Breast epithelium (tissue), 3 donors: ENCODE measurements around the gene PRF1.

Experiments used
- CTCF ChIP-seq, 3 donors: fragments of 450-650 bp; IDR thresholded peaks; one replicate each; pipeline ENCODE4 v1.5.1; 2016 to 2017; ENCODE audit warnings: antibody characterized with exemption in 3 of 3, mild to moderate bottlenecking in 3 of 3, moderate library complexity in 3 of 3
- POLR2AphosphoS5 ChIP-seq, 3 donors: sonication (generic); formaldehyde crosslinking; IDR thresholded peaks; one replicate each; pipeline ENCODE4 v1.6.1; 2017; ENCODE audit warnings: antibody characterized with exemption in 3 of 3

- TF ChIP-seq CTCF (IDR thresholded peaks at IDR 0.05) (no peak), POLR2AphosphoS5 (IDR thresholded peaks at IDR 0.05) (no peak)
Measured at GRCh38 chr10:70568113-70568512, 34.4 kb downstream of the PRF1 start.
